Measurements from ENCODE around the gene CEP20. TPM values are rescaled to one million over a fixed set of nuclear protein-coding genes. Genes with fewer than 3 reads are reported as not detected.

The CEP20 gene
- polyA plus RNA-seq, 2 of the 4 experiments (the other 2 are of a cell fraction): 58.7 to 97.5 TPM

DNA sequence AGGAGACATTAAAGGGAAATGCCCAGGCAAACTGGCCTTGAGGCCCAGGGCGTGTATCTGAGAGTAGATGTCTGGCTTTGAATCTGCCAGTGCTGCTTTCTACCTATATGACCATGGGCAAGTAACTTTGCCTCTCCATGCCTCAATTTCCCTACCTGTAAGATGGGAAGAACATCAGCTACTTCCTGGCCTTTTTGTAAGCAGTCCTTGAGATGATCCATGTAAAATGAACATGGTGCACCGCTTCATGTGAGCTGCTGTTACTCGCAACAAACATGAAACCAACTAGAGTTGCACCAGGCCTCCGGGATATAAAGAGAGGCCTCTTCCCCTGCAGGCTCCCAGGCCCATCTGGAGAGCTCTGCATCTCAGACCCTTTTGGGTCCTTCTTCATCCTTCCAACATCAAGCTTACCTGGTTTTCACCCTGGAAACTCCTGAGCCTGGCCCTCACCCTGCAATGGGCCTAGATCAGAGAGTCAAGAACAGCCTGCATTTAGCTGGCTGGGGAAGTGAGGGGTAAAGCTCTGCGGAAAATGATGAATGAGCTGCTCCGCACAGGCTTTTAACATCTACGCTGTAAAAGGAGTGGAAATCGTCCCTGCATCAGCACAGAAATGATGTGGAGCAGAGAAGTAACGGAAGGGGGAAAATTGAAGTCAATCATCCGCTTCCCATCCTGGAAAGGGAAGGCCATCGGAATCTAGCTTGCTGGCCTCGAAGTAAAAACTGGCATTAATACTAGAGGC is 29.3 kb downstream of the CEP20 start (continued):
- no peak for TF ChIP-seq RAD21 (conservative IDR thresholded peaks at IDR 0.05 in 1 of 2, IDR thresholded peaks at IDR 0.05 in 1 of 2)
- TF ChIP-seq, protein P1, sequence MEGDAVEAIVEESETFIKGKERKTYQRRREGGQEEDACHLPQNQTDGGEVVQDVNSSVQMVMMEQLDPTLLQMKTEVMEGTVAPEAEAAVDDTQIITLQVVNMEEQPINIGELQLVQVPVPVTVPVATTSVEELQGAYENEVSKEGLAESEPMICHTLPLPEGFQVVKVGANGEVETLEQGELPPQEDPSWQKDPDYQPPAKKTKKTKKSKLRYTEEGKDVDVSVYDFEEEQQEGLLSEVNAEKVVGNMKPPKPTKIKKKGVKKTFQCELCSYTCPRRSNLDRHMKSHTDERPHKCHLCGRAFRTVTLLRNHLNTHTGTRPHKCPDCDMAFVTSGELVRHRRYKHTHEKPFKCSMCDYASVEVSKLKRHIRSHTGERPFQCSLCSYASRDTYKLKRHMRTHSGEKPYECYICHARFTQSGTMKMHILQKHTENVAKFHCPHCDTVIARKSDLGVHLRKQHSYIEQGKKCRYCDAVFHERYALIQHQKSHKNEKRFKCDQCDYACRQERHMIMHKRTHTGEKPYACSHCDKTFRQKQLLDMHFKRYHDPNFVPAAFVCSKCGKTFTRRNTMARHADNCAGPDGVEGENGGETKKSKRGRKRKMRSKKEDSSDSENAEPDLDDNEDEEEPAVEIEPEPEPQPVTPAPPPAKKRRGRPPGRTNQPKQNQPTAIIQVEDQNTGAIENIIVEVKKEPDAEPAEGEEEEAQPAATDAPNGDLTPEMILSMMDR (IDR thresholded peaks at IDR 0.05): no peak

DNA sequence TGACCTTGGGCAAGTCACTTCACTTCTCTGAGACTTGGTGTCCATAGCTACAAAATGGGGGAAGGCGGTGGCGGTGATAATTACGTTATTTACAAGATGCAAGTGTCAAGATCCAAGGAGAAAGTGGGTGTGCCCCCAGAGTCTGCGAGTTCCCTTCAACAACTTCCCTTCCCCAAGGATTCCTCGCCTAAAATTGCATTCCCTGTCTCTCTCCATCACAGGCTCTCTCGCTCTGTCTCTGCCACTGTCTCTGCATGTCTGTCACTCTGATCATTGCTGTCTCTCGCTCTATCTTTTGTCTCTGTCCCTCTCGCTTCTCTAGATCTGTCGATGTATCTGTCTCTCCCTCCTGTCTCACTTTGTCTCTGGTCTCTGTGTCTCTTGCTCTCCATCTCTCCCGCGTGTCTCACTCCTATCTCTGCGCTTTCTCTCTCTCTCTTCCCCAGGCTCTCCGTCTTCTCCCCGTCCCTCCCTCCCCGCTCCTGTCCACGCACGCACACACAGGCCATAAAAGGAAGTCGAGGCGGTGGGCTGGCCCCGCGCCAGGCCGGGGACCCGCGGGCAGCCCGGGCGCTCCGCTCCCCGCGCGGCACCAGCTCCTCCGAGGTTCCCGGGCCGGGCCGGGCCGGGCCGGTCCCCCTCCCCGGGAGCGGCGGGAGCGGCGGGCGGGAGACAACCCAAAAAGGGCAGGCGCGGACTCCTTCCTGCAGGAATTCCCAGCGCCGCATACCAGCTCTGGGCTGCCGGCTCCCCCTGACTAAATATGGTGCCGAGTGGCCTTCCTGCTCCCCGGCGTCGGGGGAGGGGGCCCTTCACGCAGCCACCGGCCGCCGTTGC is 30.5 kb downstream of the CEP20 start:
- POLR2A ChIA-PET: interaction anchor here (0.6 kb wide), 1 partner anchor 211 kb away, joined by 3 read pairs; no protein-coding TSS in a partner anchor
- ATAC-seq (peak; percentile 53 to 58), DNase-seq (ENCODE audit: low read depth in 1 of 2, low spot score in 1 of 2) (peak in 1 of 2 experiments; percentile 38), FAIRE-seq (no peak)
- Histone ChIP-seq H3K9me3 (no peaks in the 10 kb centered on the region), H3K4me2 (peak overlapping the region; percentile 96), H3K27ac (peak overlapping the region; percentile 71 to 88), H3K4me3 (peak overlapping the region; percentile 54), H3K4me1 (peaks cover 15% of the 10 kb centered on the region; the same call in 1 of the 3 replicates)
- no peak for TF ChIP-seq TP53 (CRISPR knock-in tag; IDR thresholded peaks at IDR 0.05)
- TF ChIP-seq, protein P2, sequence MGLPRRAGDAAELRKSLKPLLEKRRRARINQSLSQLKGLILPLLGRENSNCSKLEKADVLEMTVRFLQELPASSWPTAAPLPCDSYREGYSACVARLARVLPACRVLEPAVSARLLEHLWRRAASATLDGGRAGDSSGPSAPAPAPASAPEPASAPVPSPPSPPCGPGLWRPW (IDR thresholded peaks at IDR 0.05): no peak
- TF ChIP-seq FOXS1 (CRISPR knock-in tag; IDR thresholded peaks at IDR 0.05): no peak
- no peak for TF ChIP-seq BHLHE40 (IDR thresholded peaks at IDR 0.05; ENCODE audit: low read depth, low read length)
- TF ChIP-seq JUN (IDR thresholded peaks at IDR 0.05): 0 out of 5 replicates have a peak, but pooled peaks of 1 of the 2 experiments have one; percentile 11
- TF ChIP-seq ZNF302 (CRISPR knock-in tag; IDR thresholded peaks at IDR 0.05): no peak
- TF ChIP-seq, protein P3, sequence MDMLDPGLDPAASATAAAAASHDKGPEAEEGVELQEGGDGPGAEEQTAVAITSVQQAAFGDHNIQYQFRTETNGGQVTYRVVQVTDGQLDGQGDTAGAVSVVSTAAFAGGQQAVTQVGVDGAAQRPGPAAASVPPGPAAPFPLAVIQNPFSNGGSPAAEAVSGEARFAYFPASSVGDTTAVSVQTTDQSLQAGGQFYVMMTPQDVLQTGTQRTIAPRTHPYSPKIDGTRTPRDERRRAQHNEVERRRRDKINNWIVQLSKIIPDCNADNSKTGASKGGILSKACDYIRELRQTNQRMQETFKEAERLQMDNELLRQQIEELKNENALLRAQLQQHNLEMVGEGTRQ (IDR thresholded peaks at IDR 0.05): no peak
- TF ChIP-seq, protein P4, sequence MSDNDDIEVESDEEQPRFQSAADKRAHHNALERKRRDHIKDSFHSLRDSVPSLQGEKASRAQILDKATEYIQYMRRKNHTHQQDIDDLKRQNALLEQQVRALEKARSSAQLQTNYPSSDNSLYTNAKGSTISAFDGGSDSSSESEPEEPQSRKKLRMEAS (IDR thresholded peaks at IDR 0.05): peak; percentile 21; the same call in 1 of the 2 replicates
- TF ChIP-seq EHMT2 (IDR thresholded peaks at IDR 0.05; ENCODE audit: low read depth): no peak
- no peak for TF ChIP-seq EHF (CRISPR knock-in tag; IDR thresholded peaks at IDR 0.05)
- no peak for TF ChIP-seq HDAC2 (IDR thresholded peaks at IDR 0.05)
- no peak for TF ChIP-seq ZC3H11A (IDR thresholded peaks at IDR 0.05)
- TF ChIP-seq MYC (IDR thresholded peaks at IDR 0.05; ENCODE audit: borderline replicate concordance, low read length): no peak
- no peak for TF ChIP-seq NFE2L2 (conservative IDR thresholded peaks at IDR 0.05; ENCODE audit: low read length)
- WGBS (ENCODE audit: missing lambda C conversion rate): 10% methylated on average over 16 of the region's 55 CpGs
- CTCF ChIA-PET: interaction anchor here (1.0 to 3.7 kb wide), 4 partner anchors 11 to 49 kb away, joined by 3 to 19 read pairs (median 6); no protein-coding TSS in a partner anchor

DNA sequence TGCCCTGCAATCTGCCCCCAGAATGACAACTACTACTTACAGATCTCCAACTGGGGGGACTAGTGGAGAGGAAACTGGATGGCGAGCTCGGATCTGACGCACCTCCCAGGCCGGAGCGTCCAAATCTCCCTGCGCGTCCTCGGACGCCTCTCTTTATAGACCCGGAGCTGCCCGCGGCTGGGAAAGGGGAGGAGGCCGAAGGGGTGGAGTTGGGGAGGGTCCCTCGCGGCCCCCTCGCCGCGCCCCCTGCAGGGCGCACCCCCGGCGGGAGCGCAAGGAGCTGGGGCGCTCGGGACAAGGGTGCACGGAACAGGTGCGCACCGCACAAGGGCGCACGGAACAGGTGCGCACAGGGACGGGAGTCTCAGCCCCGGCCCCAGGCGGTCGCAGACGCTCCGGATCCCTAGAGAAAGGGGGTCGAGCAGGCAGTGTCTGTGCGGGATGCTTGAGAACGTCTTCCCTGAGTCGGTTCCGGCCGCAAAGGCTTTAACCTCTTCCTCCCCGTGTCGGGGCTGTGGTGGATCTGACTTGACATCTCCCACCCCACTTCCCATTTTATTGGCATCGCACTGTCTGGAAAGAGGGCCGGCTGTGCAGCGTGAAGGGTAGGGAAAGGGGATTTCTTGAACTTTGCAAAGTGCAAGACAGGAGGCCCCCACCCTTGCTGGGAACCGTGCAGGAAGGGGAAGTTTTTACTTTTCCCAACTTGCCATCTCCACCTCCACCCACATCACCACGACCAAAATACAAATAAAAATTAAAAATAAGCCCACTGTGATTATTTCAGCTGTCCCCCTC is 31.3 kb downstream of the CEP20 start, which contains the start of gene MYH11:
Gene MYH11 (minus strand): TSS at position 128 of the 798 bp plus-strand sequence. CDS start 18,776 bp downstream, outside the sequence.
- peak within 1 kb of the TSS; percentile 54 for H3K4me3 ChIP-seq
- ATAC-seq (peak in 1 of 2 experiments; percentile 55; a peak in 4 of 6 replicates), DNase-seq (ENCODE audit: low read depth in 1 of 2, low spot score in 1 of 2) (no peak), FAIRE-seq (no peak)
- peak within 1 kb of the TSS; percentile 71 to 88 for H3K27ac ChIP-seq
- H3K4me2 ChIP-seq: peak within 1 kb of the TSS; percentile 96
- CTCF ChIA-PET: interaction anchor here (1.3 to 3.7 kb wide), 2 partner anchors 16 to 17 kb away, joined by 5 to 19 read pairs; no protein-coding TSS in a partner anchor
- H3K4me1 ChIP-seq: peaks cover 15% of the 10 kb centered on the region; the same call in 1 of the 3 replicates
- POLR2A ChIA-PET: no interaction called here
- 11% methylated on average over 20 of the region's 49 CpGs for WGBS (ENCODE audit: missing lambda C conversion rate)
- no peaks in the 10 kb centered on the region for H3K9me3 ChIP-seq
- peak; percentile 55; the same call in 1 of the 2 replicates for TF ChIP-seq HDAC2 (IDR thresholded peaks at IDR 0.05)
- TF ChIP-seq, protein P5, sequence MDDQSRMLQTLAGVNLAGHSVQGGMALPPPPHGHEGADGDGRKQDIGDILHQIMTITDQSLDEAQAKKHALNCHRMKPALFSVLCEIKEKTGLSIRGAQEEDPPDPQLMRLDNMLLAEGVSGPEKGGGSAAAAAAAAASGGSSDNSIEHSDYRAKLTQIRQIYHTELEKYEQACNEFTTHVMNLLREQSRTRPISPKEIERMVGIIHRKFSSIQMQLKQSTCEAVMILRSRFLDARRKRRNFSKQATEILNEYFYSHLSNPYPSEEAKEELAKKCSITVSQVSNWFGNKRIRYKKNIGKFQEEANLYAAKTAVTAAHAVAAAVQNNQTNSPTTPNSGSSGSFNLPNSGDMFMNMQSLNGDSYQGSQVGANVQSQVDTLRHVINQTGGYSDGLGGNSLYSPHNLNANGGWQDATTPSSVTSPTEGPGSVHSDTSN (IDR thresholded peaks at IDR 0.05): no peak

All from A549 (cell line).